Mesothelial cell of epicardium (in vitro differentiated cells): ENCODE measurements around the gene FDX2. TPM values are rescaled to one million over a fixed set of nuclear protein-coding genes. Genes with fewer than 3 reads are reported as not detected.
"Not testable (repeated sequence)": the region's sequence is repeated elsewhere in the genome, so short reads cannot be mapped to it uniquely, and the experiment has no call there.

Experiments used
- DNase-seq, 2 experiments: peaks; one replicate each; pipeline ENCODE4 v3.0.0; 2021; ENCODE audit warnings: low spot score in 2 of 2; ENCODE audit not compliant: unreplicated experiment in 2 of 2
- H3K27ac Mint-ChIP-seq: 2 replicates; pipeline ENCODE4 v1.8.0; 2021; ENCODE audit warnings: mixed read lengths
- H3K27me3 Mint-ChIP-seq: 2 replicates; pipeline ENCODE4 v1.8.0; 2021; ENCODE audit warnings: low read depth, mixed read lengths
- H3K36me3 Mint-ChIP-seq: 2 replicates; pipeline ENCODE4 v1.8.0; 2021; ENCODE audit warnings: mixed read lengths
- H3K4me1 Mint-ChIP-seq: 2 replicates; pipeline ENCODE4 v1.8.0; 2021; ENCODE audit warnings: mixed read lengths
- H3K4me3 Mint-ChIP-seq: 2 replicates; pipeline ENCODE4 v1.8.0; 2021; ENCODE audit warnings: mild to moderate bottlenecking, moderate library complexity, mixed read lengths
- H3K9me3 Mint-ChIP-seq: 2 replicates; pipeline ENCODE4 v1.8.0; 2021; ENCODE audit warnings: mixed read lengths
- CTCF ChIP-seq: fragments of 200-600 bp; sonication (generic); IDR thresholded peaks from one replicate; pipeline ENCODE4 v1.5.0; 2021; ENCODE audit warnings: antibody characterized with exemption; ENCODE audit not compliant: unreplicated experiment
- total RNA-seq: library from RNA; stranded (reverse); gene quantifications from 3 replicates; pipeline ENCODE4 v1.2.1, GENCODE V29; 2021

Gene FDX2
- total RNA-seq, 1 donor from 2014 or later: 18.6 TPM

- Mint-ChIP-seq H3K27ac (no peak overlapping the region), H3K4me1 (peaks cover 20% of the 10 kb centered on the region), H3K4me3 (no peak overlapping the region), H3K9me3 (no peaks in the 10 kb centered on the region), H3K36me3 (no peaks in the 10 kb centered on the region), H3K27me3 (peaks cover 61% of the 10 kb centered on the region)
- no peak for DNase-seq
- no peak for TF ChIP-seq CTCF
Measured at GRCh38 chr19:10284960-10285278, 30.9 kb downstream of the FDX2 start.

GRCh38 chr19:10284065-10284959, 31.5 kb downstream of the FDX2 start:
- TF ChIP-seq CTCF: no peak
- no peaks in the 10 kb centered on the region for H3K9me3 Mint-ChIP-seq
- no peak overlapping the region for H3K27ac Mint-ChIP-seq
- H3K27me3 Mint-ChIP-seq: peaks cover 55% of the 10 kb centered on the region
- no peak overlapping the region for H3K4me3 Mint-ChIP-seq
- DNase-seq: no peak
- no peaks in the 10 kb centered on the region for H3K36me3 Mint-ChIP-seq
- H3K4me1 Mint-ChIP-seq: peaks cover 20% of the 10 kb centered on the region

- Mint-ChIP-seq H3K36me3 (no peaks in the 10 kb centered on the region), H3K27me3 (peaks cover 50% of the 10 kb centered on the region), H3K27ac (no peak overlapping the region), H3K9me3 (no peaks in the 10 kb centered on the region), H3K4me3 (no peak overlapping the region), H3K4me1 (peaks cover 15% of the 10 kb centered on the region)
- DNase-seq: no peak
- no peak for TF ChIP-seq CTCF
Measured at GRCh38 chr19:10283301-10284064, 32.3 kb downstream of the FDX2 start.

- not testable (repeated sequence) for DNase-seq, H3K9me3 Mint-ChIP-seq, H3K4me3 Mint-ChIP-seq, H3K36me3 Mint-ChIP-seq, H3K27ac Mint-ChIP-seq
- Mint-ChIP-seq H3K27me3 (peaks cover 38% of the 10 kb centered on the region), H3K4me1 (peaks cover 12% of the 10 kb centered on the region)
Measured at GRCh38 chr19:10282043-10282442, 33.8 kb downstream of the FDX2 start.

GRCh38 chr19:10279737-10280442, 35.9 kb downstream of the FDX2 start:
- TF ChIP-seq CTCF: no peak
- Mint-ChIP-seq H3K4me3 (no peak overlapping the region), H3K9me3 (no peaks in the 10 kb centered on the region), H3K27me3 (peaks cover 17% of the 10 kb centered on the region), H3K4me1 (no peaks in the 10 kb centered on the region), H3K36me3 (no peaks in the 10 kb centered on the region), H3K27ac (no peak overlapping the region)
- DNase-seq: no peak

GRCh38 chr19:10278935-10279334, 36.9 kb downstream of the FDX2 start:
- no peaks in the 10 kb centered on the region for H3K36me3 Mint-ChIP-seq
- H3K4me1 Mint-ChIP-seq: no peaks in the 10 kb centered on the region
- no peak overlapping the region for H3K27ac Mint-ChIP-seq
- H3K4me3 Mint-ChIP-seq: no peak overlapping the region
- no peak for TF ChIP-seq CTCF
- no peaks in the 10 kb centered on the region for H3K9me3 Mint-ChIP-seq
- H3K27me3 Mint-ChIP-seq: peaks cover 19% of the 10 kb centered on the region
- DNase-seq: no peak
